Omental fat pad (tissue), 4 donors: ENCODE data around the gene ADCY3. TPM values are rescaled to one million over a fixed set of nuclear protein-coding genes. Genes with fewer than 3 reads are reported as not detected.
A peak's percentile ranks its signal among the peaks of the same experiment; 100 is the strongest.
"Not testable (repeated sequence)": the region's sequence is repeated elsewhere in the genome, so short reads cannot be mapped to it uniquely, and the experiment has no call there.

Experiments
- ATAC-seq: fragments of 150-250 bp; one replicate; pipeline ENCODE4 v1.9.1; 2016; ENCODE audit warnings: mild to moderate bottlenecking, moderate library complexity; ENCODE audit not compliant: low FRiP score
- DNase-seq: peaks from one replicate; pipeline ENCODE4 v3.0.0-alpha.2; 2019; ENCODE audit warnings: low spot score
- CTCF ChIP-seq, 3 donors: fragments of 450-650 bp; IDR thresholded peaks; one replicate each; pipeline ENCODE4 v1.5.1; 2016 to 2017; ENCODE audit warnings: antibody characterized with exemption in 3 of 3, mild to moderate bottlenecking in 3 of 3, moderate library complexity in 2 of 3
- total RNA-seq, 4 donors: library from RNA; depleted of rRNA; stranded (reverse); fragments of >200 nt; gene quantifications; one replicate each; pipeline ENCODE4 v1.1.0, GENCODE V29; 2016

Gene ADCY3
- total RNA-seq, 4 donors from 2014 or later = 74.5 to 116 (median 95.1) TPM

DNA sequence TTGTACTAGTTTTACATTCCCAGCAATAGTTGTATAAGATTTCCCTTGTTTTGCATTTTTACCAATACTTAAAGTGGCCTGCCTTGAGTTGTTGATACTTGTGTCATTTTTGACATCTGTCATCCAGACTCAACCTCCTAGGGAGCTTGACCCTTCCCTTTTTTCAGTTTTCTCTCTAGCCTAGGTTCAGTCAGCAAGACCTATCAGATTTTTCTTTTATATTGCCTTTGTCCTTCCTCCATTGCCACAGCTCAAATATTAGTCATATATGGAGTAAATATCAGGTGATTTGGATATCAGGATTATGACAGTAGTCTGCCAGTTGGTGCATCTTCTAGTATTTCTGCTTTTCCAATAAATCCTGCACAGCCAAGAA is 113.4 kb downstream of the ADCY3 start:
- TF ChIP-seq CTCF (IDR thresholded peaks at IDR 0.05) = no peak
- no peak for ATAC-seq
- DNase-seq = no peak

DNA sequence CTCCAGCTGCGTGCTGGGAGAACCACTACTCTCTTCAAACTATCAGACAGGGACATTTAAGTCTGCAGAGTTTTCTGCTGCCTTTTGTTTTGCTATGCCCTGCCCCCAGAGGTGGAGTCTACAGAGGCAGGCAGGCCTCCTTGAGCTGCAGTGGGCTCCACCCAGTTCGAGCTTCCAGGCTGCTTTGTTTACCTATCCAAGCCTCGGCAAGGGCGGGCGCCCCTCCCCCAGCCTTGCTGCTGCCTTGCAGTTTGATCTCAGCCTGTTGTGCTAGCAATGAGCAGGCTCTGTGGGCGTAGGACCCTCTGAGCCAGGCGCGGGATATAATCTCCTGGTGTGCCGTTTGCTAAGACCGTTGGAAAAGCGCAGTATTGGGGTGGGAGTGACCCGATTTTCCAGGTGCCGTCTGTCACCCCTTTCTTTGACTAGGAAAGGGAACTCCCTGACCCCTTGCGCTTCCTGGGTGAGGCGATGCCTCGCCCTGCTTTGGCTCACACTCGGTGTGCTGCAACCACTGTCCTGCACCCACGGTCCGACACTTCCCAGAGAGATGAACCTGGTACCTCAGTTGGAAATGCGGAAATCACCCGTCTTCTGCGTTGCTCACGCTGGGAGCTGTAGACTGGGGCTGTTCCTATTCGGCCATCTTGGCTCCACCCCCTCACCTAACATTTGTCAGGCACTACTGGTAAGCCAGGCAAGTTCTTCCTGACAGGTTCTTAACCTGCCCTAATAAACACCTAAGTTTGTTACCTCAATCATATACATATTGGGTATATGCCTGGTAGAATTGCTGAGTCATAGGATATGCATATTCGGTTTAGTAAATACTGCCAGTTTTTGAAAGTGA is 114.0 kb downstream of the ADCY3 start:
- ATAC-seq, DNase-seq: not testable (repeated sequence)

DNA sequence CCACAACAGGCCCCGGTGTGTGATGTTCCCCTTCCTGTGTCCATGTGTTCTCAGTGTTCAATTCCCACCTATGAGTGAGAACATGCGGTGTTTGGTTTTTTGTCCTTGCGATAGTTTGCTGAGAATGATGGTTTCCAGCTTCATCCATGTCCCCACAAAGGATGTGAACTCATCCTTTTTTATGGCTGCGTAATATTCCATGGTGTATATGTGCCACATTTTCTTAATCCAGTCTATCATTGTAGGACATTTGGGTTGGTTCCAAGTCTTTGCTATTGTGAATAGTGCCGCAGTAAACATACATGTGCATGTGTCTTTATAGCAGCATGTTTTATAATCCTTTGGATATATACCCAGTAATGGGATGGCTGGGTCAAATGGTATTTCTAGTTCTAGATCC is 119.5 kb downstream of the ADCY3 start:
- not testable (repeated sequence) for DNase-seq

DNA sequence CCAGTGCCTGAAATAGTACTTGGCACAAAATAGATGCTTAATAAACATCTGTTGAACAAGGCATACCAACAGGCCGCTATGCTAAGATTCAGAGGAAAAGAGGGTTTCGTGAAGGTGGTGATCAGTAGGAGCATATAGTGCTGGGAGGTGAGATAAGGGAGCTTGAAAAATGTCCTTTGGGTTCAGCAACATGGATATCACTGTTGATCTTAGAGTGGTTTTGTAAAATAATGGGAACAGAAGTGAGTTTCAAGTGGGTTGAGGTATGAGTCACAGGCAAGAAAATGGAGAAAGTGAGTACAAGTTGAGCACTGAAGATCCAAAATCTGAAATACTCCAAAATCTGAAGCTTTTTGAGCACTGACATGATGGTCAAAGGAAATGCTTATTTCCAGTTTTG is 122.4 kb downstream of the ADCY3 start:
- no peak for ATAC-seq
- DNase-seq = no peak
- no peak for TF ChIP-seq CTCF (IDR thresholded peaks at IDR 0.05)

More for the DNA sequence above, 119.5 kb downstream of the ADCY3 start:
- not testable (repeated sequence) for ATAC-seq

DNA sequence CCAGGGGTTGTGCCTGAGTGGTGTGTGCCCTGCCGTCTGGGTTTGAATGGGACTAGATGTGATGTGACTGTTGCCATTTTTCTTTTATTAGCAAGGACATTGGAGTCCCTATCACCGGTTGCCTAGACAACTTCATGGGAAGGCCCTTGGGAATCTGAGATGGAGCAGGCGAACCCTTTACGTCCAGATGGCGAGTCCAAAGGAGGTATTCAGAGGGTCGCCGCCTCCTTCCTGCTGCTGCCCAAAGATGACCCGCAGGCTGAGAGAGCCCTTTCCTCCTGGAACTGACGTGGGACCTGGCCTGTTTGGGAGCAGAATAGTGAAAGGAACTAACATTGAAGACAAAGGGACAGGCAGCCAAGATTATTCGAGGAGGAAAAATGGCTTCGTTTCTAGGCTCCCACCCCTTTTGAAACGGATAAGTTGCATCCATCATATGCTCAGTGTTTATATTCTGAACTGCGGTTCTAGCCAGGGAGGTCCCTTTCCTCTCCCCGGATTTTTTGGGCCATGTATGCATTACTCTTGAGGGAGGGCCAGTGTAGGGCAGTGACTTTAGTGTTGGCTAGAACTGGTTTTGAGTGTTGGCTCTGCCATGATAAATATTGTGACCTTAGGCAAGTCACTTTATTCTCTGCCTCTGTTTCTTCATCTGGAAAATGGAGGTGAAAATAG is 126.1 kb downstream of the ADCY3 start:
- TF ChIP-seq CTCF (IDR thresholded peaks at IDR 0.05) = no peak
- ATAC-seq (no peak), DNase-seq (no peak)

- no peak for TF ChIP-seq CTCF (IDR thresholded peaks at IDR 0.05)
- DNase-seq (peak; percentile 80), ATAC-seq (peak; percentile 98)
These were observed 126.9 kb downstream of the ADCY3 start, which contains the start of the genes CENPO and PTRHD1 for GRCh38 chr2:24792874-24793760. Gene CENPO (plus strand): TSS chr2:24793425. CDS start chr2:24793920, 495 bp downstream. Gene PTRHD1 (minus strand): TSS chr2:24793391. CDS start chr2:24793377, 14 bp downstream.

DNA sequence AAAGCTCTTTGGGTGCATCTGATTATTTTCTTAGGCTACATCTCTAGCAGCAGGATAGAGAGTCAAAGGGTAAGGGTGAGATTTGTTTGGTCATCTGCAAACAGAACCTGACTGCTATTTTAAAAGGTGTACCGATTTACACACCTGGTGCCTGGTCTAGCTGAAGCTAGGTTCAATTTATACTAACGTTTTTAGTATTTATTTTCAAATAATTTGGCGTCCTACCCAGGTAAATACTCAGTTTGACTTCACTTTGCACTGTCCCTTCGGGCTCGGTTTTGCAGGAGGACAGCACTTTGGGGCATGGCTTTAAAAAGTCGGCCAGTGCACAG is 127.5 kb downstream of the ADCY3 start:
- no peak for ATAC-seq
- DNase-seq = no peak
- no peak for TF ChIP-seq CTCF (IDR thresholded peaks at IDR 0.05)
